ENCODE data around the gene TSPAN15.

DNA sequence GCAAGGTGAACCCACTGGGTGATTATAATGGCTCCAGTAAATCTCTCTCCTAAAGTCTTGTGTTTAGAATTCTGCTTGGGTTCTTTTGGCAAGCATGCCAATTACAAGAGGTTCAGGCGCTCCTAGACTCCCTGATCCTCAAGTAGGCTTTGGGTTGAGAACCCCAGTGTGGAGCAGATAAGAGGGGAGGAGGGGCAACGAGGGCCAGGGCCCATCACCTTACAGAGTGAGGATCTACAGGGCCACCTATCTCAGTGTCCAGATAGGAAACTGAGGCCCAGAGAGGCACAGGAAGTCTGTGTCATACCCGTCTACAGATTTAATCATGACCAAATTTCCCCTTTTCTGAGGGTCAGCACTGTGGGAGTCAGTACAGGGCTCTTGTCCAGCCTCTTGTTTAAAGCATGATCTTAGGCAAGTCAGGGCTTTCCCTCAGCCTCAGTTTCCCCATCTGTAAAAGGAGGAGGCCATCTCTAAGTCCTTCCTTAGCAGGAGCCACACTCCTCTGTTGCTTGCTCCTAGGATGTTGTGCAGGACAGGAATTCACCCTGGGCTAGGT lies 39.0 kb upstream of the TSPAN15 start:
- TF ChIP-seq, protein P1, sequence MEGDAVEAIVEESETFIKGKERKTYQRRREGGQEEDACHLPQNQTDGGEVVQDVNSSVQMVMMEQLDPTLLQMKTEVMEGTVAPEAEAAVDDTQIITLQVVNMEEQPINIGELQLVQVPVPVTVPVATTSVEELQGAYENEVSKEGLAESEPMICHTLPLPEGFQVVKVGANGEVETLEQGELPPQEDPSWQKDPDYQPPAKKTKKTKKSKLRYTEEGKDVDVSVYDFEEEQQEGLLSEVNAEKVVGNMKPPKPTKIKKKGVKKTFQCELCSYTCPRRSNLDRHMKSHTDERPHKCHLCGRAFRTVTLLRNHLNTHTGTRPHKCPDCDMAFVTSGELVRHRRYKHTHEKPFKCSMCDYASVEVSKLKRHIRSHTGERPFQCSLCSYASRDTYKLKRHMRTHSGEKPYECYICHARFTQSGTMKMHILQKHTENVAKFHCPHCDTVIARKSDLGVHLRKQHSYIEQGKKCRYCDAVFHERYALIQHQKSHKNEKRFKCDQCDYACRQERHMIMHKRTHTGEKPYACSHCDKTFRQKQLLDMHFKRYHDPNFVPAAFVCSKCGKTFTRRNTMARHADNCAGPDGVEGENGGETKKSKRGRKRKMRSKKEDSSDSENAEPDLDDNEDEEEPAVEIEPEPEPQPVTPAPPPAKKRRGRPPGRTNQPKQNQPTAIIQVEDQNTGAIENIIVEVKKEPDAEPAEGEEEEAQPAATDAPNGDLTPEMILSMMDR (optimal IDR thresholded peaks at IDR 0.05 in 1 of 3, IDR thresholded peaks at IDR 0.05 in 1 of 3, conservative IDR thresholded peaks at IDR 0.05 in 1 of 3; ENCODE audit: extremely low read depth in 1 of 3, insufficient read depth in 2 of 3, low read length in 3 of 3): no peak
- TF ChIP-seq EZH2 (IDR thresholded peaks at IDR 0.05; ENCODE audit: low read length): no peak
